ENCODE measurements around the gene ARRB1. TPM values are rescaled to one million over a fixed set of nuclear protein-coding genes. Genes with fewer than 3 reads are reported as not detected.

The ARRB1 gene
- total and polyA plus RNA-seq, 10 of the 15 experiments (the other 5 are each of a cell fraction or from before 2014, with no cell fraction given), result 0.39 to 12.9 (median 1.7) TPM

DNA sequence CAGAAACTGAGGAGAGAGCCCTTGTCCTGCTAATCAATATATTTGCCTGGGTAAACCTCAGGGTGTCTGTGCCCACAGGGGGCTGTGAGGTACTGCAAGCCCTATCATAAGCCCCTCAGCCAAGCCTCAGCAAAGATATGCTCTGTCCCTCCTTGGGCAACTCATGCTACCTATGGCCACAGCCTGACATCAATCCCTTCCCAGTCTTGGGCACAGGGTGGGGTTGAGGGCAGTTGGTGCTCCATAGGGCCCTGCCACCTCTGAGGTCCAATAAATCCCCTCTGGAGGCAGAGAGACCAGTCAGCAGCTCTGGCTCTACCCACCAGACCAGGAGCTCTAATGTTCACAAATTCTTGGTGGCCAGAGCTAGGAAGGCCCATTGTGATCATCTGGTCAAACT lies 87.1 kb downstream of the ARRB1 start:
- intact Hi-C loops (cut with micrococcal nuclease; ENCODE audit: unreplicated experiment), result no loop called here
- no peak overlapping the region for H3K4me3 ChIP-seq
- ChIA-PET CTCF (interaction anchor here (0.9 to 1.3 kb wide), 4 partner anchors 16 to 124 kb away, joined by 3 to 6 read pairs (median 3); no protein-coding TSS in a partner anchor), SMC1A (ENCODE audit: uncharacterized antibody, unreplicated experiment) (interaction anchor here (0.9 to 1.0 kb wide), 2 partner anchors 9 to 13 kb away, joined by 3 read pairs; no protein-coding TSS in a partner anchor), POLR2A (no interaction called here), RAD21 (ENCODE audit: unreplicated experiment) (no interaction called here)
- no peak for FAIRE-seq
- no peaks in the 10 kb centered on the region for H3K79me2 ChIP-seq (ENCODE audit: control insufficient read depth, insufficient read depth, low read length)
- no peak overlapping the region for H3K9ac ChIP-seq (ENCODE audit: control insufficient read depth, insufficient read depth, low read length)
- no peak for DNase-seq (ENCODE audit: low read depth, low spot score)
- in situ Hi-C loops (cut with MboI), result no loop called here
- H3K27me3 ChIP-seq (replicated peaks in 1 of 2; ENCODE audit: control insufficient read depth in 2 of 2, insufficient read depth in 2 of 2, low read length in 1 of 2), result no peaks in the 10 kb centered on the region
- 0 out of 2 replicates have a peak, but pooled peaks cover 2% of the 10 kb centered on the region for H4K20me1 ChIP-seq (ENCODE audit: control insufficient read depth, insufficient read depth)
- H3K36me3 ChIP-seq (ENCODE audit: control insufficient read depth in 2 of 2, insufficient read depth in 2 of 2, low read length in 1 of 2), result no peaks in the 10 kb centered on the region
- H3K4me2 ChIP-seq (ENCODE audit: control insufficient read depth, insufficient read depth), result no peak overlapping the region
- ATAC-seq, result peak; percentile 25
- no peaks in the 10 kb centered on the region for H3K4me1 ChIP-seq (ENCODE audit: control insufficient read depth, insufficient read depth, low read length)
- H2AFZ ChIP-seq (ENCODE audit: control insufficient read depth, low read depth, low read length), result no peak overlapping the region
- BruUV-seq (replicated peaks), result no TSS peak
- no peak for TF ChIP-seq NRF1 (conservative IDR thresholded peaks at IDR 0.05; ENCODE audit: low read depth, low read length)
- TF ChIP-seq RUNX3 (IDR thresholded peaks at IDR 0.05; ENCODE audit: low read length), result no peak
- no peak for TF ChIP-seq ZNF687 (IDR thresholded peaks at IDR 0.05)
- no peak for TF ChIP-seq PKNOX1 (IDR thresholded peaks at IDR 0.05)
- no peak for TF ChIP-seq HDAC6 (IDR thresholded peaks at IDR 0.05; ENCODE audit: unreplicated experiment)
- TF ChIP-seq, protein P1, sequence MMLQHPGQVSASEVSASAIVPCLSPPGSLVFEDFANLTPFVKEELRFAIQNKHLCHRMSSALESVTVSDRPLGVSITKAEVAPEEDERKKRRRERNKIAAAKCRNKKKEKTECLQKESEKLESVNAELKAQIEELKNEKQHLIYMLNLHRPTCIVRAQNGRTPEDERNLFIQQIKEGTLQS (IDR thresholded peaks at IDR 0.05; ENCODE audit: borderline replicate concordance, extremely low read depth, low read depth, low read length), result no peak
- TF ChIP-seq ZBED1 (IDR thresholded peaks at IDR 0.05; ENCODE audit: borderline replicate concordance), result no peak
- no peak for TF ChIP-seq BCL11A (IDR thresholded peaks at IDR 0.05; ENCODE audit: low read depth, low read length)
- TF ChIP-seq, protein P2, sequence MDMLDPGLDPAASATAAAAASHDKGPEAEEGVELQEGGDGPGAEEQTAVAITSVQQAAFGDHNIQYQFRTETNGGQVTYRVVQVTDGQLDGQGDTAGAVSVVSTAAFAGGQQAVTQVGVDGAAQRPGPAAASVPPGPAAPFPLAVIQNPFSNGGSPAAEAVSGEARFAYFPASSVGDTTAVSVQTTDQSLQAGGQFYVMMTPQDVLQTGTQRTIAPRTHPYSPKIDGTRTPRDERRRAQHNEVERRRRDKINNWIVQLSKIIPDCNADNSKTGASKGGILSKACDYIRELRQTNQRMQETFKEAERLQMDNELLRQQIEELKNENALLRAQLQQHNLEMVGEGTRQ (IDR thresholded peaks at IDR 0.05; ENCODE audit: borderline replicate concordance, low read depth, low read length), result no peak
- no peak for TF ChIP-seq RELA (IDR thresholded peaks at IDR 0.05; ENCODE audit: borderline replicate concordance, partially characterized antibody)
- TF ChIP-seq, protein P3, sequence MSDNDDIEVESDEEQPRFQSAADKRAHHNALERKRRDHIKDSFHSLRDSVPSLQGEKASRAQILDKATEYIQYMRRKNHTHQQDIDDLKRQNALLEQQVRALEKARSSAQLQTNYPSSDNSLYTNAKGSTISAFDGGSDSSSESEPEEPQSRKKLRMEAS (IDR thresholded peaks at IDR 0.05; ENCODE audit: low read depth, low read length), result no peak
- no peak for TF ChIP-seq YBX1 (IDR thresholded peaks at IDR 0.05)
- TF ChIP-seq SMC3 (IDR thresholded peaks at IDR 0.05; ENCODE audit: borderline replicate concordance, low read length), result no peak
- no peak for TF ChIP-seq FOXK2 (IDR thresholded peaks at IDR 0.05)
- no peak for TF ChIP-seq HCFC1 (IDR thresholded peaks at IDR 0.05; ENCODE audit: low read length)
- no peak for TF ChIP-seq FOXM1 (IDR thresholded peaks at IDR 0.05; ENCODE audit: low read depth, low read length)
- TF ChIP-seq POU2F2 (IDR thresholded peaks at IDR 0.05; ENCODE audit: borderline replicate concordance, low read depth, low read length), result no peak
- H3K9me3 ChIP-seq (replicated peaks; ENCODE audit: control insufficient read depth, insufficient read depth, low read length), result no peaks in the 10 kb centered on the region
- no peak overlapping the region for H3K27ac ChIP-seq (ENCODE audit: control insufficient read depth, insufficient read depth)

Measured in GM12878 (cell line).